Gastrocnemius medialis (tissue), 4 donors: Measurements from ENCODE around the gene POR.

ENCODE experiments used
- POLR2A ChIP-seq, 2 donors: fragments of 450-650 bp; IDR thresholded peaks; one replicate each; pipeline ENCODE4 v1.6.1; 2017; ENCODE audit warnings: antibody characterized with exemption in 2 of 2, mild to moderate bottlenecking in 2 of 2, moderate library complexity in 2 of 2
- TF ChIP-seq, protein P1 (sequence below), 5 experiments: fragments of 450-650 bp in 3 of 5; fragments of 200-600 bp in 2 of 5; sonication (generic) in 2 of 5; IDR thresholded peaks in 4 of 5; conservative IDR thresholded peaks in 1 of 5; 1 replicate in 4 of 5; 2 replicates in 1 of 5; pipeline ENCODE4 v1.5.1; 2016 to 2019; ENCODE audit warnings: antibody characterized with exemption in 5 of 5, mild to moderate bottlenecking in 3 of 5, moderate library complexity in 3 of 5

DNA sequence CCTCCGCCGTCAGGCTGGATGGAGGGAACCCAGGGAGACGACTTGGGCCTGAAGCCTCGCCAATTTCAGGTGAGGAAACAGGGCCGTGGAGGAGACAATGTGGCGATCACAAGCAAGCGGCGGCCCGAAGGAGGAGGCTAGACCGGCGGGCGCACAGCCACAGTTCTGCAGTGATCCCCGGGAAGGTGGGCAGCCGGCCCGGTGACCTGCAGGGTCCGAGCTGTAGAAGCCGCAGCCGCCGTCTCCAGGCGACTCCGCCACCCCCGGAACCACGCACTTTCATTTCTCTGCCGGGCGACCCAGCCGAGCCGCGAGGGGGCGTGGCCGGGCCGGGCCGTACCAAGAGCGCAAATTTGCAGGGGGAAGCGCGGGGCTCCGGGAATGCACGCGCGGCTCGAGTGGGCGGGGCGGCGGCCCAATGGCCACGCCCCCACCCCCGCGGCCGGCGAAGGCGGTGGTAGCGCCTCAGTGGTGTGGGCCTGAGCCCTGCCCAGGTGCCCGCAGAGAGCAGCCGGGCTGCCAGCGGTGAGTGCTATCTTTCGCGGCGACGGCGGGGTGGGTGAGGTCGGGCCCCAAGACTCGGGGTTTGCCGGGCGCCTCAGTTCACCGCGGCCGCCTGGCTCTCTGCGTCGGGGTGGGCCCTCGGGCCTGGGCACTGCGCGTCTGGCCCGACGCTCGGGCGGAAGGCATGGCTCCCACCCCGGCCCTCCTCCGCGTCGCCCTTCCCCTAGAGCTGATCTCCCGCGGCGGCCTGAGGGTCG is at the start of gene POR:
- TF ChIP-seq POLR2A (IDR thresholded peaks at IDR 0.05): peak; percentile 99 to 100
- TF ChIP-seq, protein P1, sequence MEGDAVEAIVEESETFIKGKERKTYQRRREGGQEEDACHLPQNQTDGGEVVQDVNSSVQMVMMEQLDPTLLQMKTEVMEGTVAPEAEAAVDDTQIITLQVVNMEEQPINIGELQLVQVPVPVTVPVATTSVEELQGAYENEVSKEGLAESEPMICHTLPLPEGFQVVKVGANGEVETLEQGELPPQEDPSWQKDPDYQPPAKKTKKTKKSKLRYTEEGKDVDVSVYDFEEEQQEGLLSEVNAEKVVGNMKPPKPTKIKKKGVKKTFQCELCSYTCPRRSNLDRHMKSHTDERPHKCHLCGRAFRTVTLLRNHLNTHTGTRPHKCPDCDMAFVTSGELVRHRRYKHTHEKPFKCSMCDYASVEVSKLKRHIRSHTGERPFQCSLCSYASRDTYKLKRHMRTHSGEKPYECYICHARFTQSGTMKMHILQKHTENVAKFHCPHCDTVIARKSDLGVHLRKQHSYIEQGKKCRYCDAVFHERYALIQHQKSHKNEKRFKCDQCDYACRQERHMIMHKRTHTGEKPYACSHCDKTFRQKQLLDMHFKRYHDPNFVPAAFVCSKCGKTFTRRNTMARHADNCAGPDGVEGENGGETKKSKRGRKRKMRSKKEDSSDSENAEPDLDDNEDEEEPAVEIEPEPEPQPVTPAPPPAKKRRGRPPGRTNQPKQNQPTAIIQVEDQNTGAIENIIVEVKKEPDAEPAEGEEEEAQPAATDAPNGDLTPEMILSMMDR (IDR thresholded peaks at IDR 0.05 in 4 of 5, conservative IDR thresholded peaks at IDR 0.05 in 1 of 5): peak in 3 of 5 experiments; percentile 13 to 57 (median 22)
